GM23338 (cell line): ENCODE data around the gene STK38. TPM values are rescaled to one million over a fixed set of nuclear protein-coding genes. Genes with fewer than 3 reads are reported as not detected.

Experiments
- ATAC-seq: fragments of 200-7000 bp; cut with Tn5 transposase; 3 replicates; pipeline ENCODE4 v1.9.1; 2020
- DNase-seq: peaks from one replicate; pipeline ENCODE4 v3.0.0-alpha.2; 2015; ENCODE audit warnings: low spot score
- H2AFZ ChIP-seq: fragments of 200-600 bp; sonication (generic); 2 replicates; pipeline ENCODE4 v1.8.0; 2016; ENCODE audit warnings: antibody characterized with exemption, mild to moderate bottlenecking, moderate library complexity
- H3F3A ChIP-seq: fragments of 200-600 bp; sonication (generic); replicated peaks from 2 replicates; pipeline ENCODE4 v1.8.0; 2017; ENCODE audit warnings: antibody characterized with exemption, mixed run types, low read depth
- H3K27ac ChIP-seq: fragments of 200-600 bp; sonication (generic); 2 replicates; pipeline ENCODE4 v1.6.1; 2016; ENCODE audit warnings: low read depth
- H3K27me3 ChIP-seq: fragments of 200-600 bp; sonication (generic); 2 replicates; pipeline ENCODE4 v1.8.0; 2016; ENCODE audit warnings: mild to moderate bottlenecking, mixed run types, moderate library complexity; ENCODE audit not compliant: insufficient read depth
- H3K36me3 ChIP-seq: fragments of 200-600 bp; sonication (generic); 2 replicates; pipeline ENCODE4 v1.8.0; 2016; ENCODE audit warnings: mild to moderate bottlenecking; ENCODE audit not compliant: insufficient read depth
- H3K4me1 ChIP-seq: fragments of 200-600 bp; sonication (generic); 2 replicates; pipeline ENCODE4 v1.8.0; 2016; ENCODE audit warnings: mild to moderate bottlenecking, moderate library complexity; ENCODE audit not compliant: insufficient read depth
- H3K4me2 ChIP-seq: fragments of 200-600 bp; sonication (generic); 2 replicates; pipeline ENCODE4 v1.7.1; 2017; ENCODE audit warnings: mixed run types
- H3K4me3 ChIP-seq: fragments of 200-600 bp; sonication (generic); 2 replicates; pipeline ENCODE4 v1.6.1; 2016; ENCODE audit warnings: mixed run types
- H3K79me2 ChIP-seq: fragments of 200-600 bp; sonication (generic); replicated peaks from 2 replicates; pipeline ENCODE4 v1.8.0; 2017; ENCODE audit warnings: mild to moderate bottlenecking; ENCODE audit not compliant: insufficient read depth
- H3K9me2 ChIP-seq: fragments of 200-600 bp; sonication (generic); 2 replicates; pipeline ENCODE4 v1.8.0; 2017; ENCODE audit not compliant: insufficient read depth
- H4K20me1 ChIP-seq: fragments of 200-600 bp; sonication (generic); replicated peaks from 2 replicates; pipeline ENCODE4 v1.8.0; 2017; ENCODE audit warnings: mild to moderate bottlenecking; ENCODE audit not compliant: insufficient read depth
- H3K27ac Mint-ChIP-seq: 2 replicates; pipeline ENCODE4 v1.8.0; 2020; ENCODE audit warnings: inconsistent platforms, mild to moderate bottlenecking, moderate library complexity, mixed read lengths
- H3K27me3 Mint-ChIP-seq: 3 replicates; pipeline ENCODE4 v1.8.0; 2022; ENCODE audit warnings: low read depth, mild to moderate bottlenecking, moderate library complexity, mixed read lengths, inconsistent platforms; ENCODE audit not compliant: insufficient read depth, poor library complexity
- H3K36me3 Mint-ChIP-seq: 3 replicates; pipeline ENCODE4 v1.8.0; 2021; ENCODE audit warnings: low read depth, mild to moderate bottlenecking, inconsistent platforms, moderate library complexity, mixed read lengths
- H3K4me1 Mint-ChIP-seq: 3 replicates; pipeline ENCODE4 v1.8.0; 2020; ENCODE audit warnings: mild to moderate bottlenecking, inconsistent platforms, mixed read lengths
- H3K4me3 Mint-ChIP-seq: 3 replicates; pipeline ENCODE4 v1.8.0; 2021; ENCODE audit warnings: moderate library complexity, mild to moderate bottlenecking, inconsistent platforms, mixed read lengths
- H3K9me3 Mint-ChIP-seq: 3 replicates; pipeline ENCODE4 v1.8.0; 2020; ENCODE audit warnings: moderate library complexity, mild to moderate bottlenecking, inconsistent platforms, mixed read lengths
- EZH2 ChIP-seq: fragments of 200-600 bp; sonication (generic); IDR thresholded peaks from one replicate; pipeline ENCODE4 v1.8.0; 2017; ENCODE audit warnings: antibody characterized with exemption, mild to moderate bottlenecking, low read depth; ENCODE audit not compliant: unreplicated experiment
- EZH2phosphoT487 ChIP-seq: fragments of 200-600 bp; sonication (generic); IDR thresholded peaks from one replicate; pipeline ENCODE4 v1.8.1; 2018; ENCODE audit warnings: antibody characterized with exemption; ENCODE audit not compliant: unreplicated experiment
- JUNB ChIP-seq: IDR thresholded peaks from one replicate; pipeline ENCODE4 v1.6.1; 2016; ENCODE audit warnings: antibody characterized with exemption; ENCODE audit not compliant: unreplicated experiment
- ZNF114 ChIP-seq: fragments of 250-450 bp; sonication (Bioruptor Pico); IDR thresholded peaks from 2 replicates; pipeline ENCODE4 v1.5.0; 2020; ENCODE audit warnings: mild to moderate bottlenecking, moderate library complexity
- ZNF331 ChIP-seq: fragments of 250-450 bp; sonication (Bioruptor Pico); IDR thresholded peaks from 2 replicates; pipeline ENCODE4 v1.5.0; 2020; ENCODE audit warnings: low read depth, mild to moderate bottlenecking, moderate library complexity
- polyA plus RNA-seq: library from polyadenylated mRNA; unstranded; fragments of >200 nt; fragmentation: Nextera tagmentation; extraction: Ambion mirVana; gene quantifications from 2 replicates; pipeline ENCODE4 v1.2.1, GENCODE V29; 2016
- total RNA-seq: library from RNA; depleted of rRNA; stranded (reverse); fragments of >200 nt; shearing (Covaris generic); gene quantifications from 2 replicates; pipeline ENCODE4 v1.2.3, GENCODE V29; 2014
- TF ChIP-seq, protein P1 (sequence below): fragments of 250-450 bp; sonication (Bioruptor Pico); IDR thresholded peaks from 2 replicates; pipeline ENCODE4 v1.5.0; 2020; ENCODE audit warnings: mild to moderate bottlenecking, moderate library complexity

STK38 gene
- total and polyA plus RNA-seq, 2 experiments from 2014 or later = 10.8 to 17.4 TPM

DNA sequence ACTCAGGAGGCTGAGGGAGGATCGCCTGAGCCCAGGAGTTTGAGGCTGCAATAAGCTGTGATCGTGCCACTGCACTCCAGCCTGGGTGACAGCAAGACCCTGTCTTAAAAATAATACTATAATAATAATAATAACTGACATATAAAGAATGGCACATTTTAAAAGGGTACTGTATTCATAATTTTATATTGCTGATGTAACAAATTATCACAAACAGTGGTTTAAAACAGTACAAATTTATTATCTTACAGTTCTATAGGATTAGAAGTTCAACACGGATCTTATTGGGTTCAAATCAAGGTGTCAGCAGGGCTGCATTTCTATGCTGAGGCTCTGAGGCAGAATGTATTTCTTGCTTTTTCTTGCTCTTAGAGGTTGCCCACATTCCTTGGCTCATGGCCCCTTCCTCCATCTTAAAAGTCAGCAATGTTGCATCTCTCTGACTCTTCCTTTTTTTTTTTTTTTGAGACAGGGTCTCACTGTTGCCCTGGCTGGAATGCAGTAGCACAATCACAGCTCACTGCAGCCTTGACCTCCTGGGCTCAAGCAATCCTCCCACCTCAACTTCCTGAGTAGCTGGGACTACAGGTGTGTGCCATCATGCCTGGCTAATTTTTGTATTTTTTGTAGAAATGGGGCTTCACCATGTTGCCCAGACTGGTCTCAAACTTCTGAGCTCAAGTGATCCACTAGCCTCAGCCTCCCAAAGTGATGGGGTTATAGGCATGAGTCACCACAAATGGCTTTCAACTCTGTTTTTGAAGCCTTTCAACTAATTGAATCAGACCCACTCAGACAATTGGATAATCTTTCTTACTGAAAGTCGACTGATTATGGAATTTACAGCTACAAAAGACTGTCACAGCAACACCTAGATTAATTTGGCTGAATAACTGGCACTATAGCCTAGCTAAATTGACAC, 24.1 kb upstream of the STK38 start (continued):
- TF ChIP-seq, protein P1, sequence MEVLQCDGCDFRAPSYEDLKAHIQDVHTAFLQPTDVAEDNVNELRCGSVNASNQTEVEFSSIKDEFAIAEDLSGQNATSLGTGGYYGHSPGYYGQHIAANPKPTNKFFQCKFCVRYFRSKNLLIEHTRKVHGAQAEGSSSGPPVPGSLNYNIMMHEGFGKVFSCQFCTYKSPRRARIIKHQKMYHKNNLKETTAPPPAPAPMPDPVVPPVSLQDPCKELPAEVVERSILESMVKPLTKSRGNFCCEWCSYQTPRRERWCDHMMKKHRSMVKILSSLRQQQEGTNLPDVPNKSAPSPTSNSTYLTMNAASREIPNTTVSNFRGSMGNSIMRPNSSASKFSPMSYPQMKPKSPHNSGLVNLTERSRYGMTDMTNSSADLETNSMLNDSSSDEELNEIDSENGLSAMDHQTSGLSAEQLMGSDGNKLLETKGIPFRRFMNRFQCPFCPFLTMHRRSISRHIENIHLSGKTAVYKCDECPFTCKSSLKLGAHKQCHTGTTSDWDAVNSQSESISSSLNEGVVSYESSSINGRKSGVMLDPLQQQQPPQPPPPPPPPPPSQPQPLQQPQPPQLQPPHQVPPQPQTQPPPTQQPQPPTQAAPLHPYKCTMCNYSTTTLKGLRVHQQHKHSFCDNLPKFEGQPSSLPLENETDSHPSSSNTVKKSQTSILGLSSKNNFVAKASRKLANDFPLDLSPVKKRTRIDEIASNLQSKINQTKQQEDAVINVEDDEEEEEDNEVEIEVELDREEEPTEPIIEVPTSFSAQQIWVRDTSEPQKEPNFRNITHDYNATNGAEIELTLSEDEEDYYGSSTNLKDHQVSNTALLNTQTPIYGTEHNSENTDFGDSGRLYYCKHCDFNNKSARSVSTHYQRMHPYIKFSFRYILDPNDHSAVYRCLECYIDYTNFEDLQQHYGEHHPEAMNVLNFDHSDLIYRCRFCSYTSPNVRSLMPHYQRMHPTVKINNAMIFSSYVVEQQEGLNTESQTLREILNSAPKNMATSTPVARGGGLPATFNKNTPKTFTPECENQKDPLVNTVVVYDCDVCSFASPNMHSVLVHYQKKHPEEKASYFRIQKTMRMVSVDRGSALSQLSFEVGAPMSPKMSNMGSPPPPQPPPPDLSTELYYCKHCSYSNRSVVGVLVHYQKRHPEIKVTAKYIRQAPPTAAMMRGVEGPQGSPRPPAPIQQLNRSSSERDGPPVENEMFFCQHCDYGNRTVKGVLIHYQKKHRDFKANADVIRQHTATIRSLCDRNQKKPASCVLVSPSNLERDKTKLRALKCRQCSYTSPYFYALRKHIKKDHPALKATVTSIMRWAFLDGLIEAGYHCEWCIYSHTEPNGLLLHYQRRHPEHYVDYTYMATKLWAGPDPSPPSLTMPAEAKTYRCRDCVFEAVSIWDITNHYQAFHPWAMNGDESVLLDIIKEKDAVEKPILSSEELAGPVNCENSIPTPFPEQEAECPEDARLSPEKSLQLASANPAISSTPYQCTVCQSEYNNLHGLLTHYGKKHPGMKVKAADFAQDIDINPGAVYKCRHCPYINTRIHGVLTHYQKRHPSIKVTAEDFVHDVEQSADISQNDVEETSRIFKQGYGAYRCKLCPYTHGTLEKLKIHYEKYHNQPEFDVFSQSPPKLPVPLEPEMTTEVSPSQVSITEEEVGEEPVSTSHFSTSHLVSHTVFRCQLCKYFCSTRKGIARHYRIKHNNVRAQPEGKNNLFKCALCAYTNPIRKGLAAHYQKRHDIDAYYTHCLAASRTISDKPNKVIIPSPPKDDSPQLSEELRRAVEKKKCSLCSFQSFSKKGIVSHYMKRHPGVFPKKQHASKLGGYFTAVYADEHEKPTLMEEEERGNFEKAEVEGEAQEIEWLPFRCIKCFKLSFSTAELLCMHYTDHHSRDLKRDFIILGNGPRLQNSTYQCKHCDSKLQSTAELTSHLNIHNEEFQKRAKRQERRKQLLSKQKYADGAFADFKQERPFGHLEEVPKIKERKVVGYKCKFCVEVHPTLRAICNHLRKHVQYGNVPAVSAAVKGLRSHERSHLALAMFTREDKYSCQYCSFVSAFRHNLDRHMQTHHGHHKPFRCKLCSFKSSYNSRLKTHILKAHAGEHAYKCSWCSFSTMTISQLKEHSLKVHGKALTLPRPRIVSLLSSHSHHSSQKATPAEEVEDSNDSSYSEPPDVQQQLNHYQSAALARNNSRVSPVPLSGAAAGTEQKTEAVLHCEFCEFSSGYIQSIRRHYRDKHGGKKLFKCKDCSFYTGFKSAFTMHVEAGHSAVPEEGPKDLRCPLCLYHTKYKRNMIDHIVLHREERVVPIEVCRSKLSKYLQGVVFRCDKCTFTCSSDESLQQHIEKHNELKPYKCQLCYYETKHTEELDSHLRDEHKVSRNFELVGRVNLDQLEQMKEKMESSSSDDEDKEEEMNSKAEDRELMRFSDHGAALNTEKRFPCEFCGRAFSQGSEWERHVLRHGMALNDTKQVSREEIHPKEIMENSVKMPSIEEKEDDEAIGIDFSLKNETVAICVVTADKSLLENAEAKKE (CRISPR knock-in tag) = no peak

GRCh38 chr6:36570264-36570663, 23.0 kb upstream of the STK38 start:
- no peaks in the 10 kb centered on the region for H3K4me1 ChIP-seq
- Mint-ChIP-seq H3K4me1 (0 out of 3 replicates have a peak, but pooled peaks cover 2% of the 10 kb centered on the region), H3K36me3 (no peaks in the 10 kb centered on the region), H3K27me3 (peaks cover 2% of the 10 kb centered on the region), H3K27ac (no peak overlapping the region), H3K4me3 (no peak overlapping the region), H3K9me3 (0 out of 3 replicates have a peak, but pooled peaks cover 5% of the 10 kb centered on the region)
- ATAC-seq (no peak), DNase-seq (no peak)
- H3K4me3 ChIP-seq = no peak overlapping the region
- no peak overlapping the region for H3K27ac ChIP-seq
- H3K4me2 ChIP-seq = no peak overlapping the region
- no peaks in the 10 kb centered on the region for H3K9me2 ChIP-seq
- no peaks in the 10 kb centered on the region for H3K36me3 ChIP-seq
- TF ChIP-seq JUNB (no peak), EZH2 (no peak), ZNF114 (CRISPR knock-in tag) (no peak), ZNF331 (CRISPR knock-in tag) (no peak), EZH2phosphoT487 (no peak)
- TF ChIP-seq, protein P1 (CRISPR knock-in tag) = no peak
- no peak overlapping the region for H2AFZ ChIP-seq
- no peaks in the 10 kb centered on the region for H3K27me3 ChIP-seq
- no peaks in the 10 kb centered on the region for H4K20me1 ChIP-seq
- no peaks in the 10 kb centered on the region for H3F3A ChIP-seq
- H3K79me2 ChIP-seq = no peaks in the 10 kb centered on the region
